GM18868 (cell line): Measurements from ENCODE around the gene TRAPPC6A.

Source experiments
- ATAC-seq: cut with Tn5 transposase; IDR thresholded peaks from one replicate; pipeline ENCODE4 v1.9.1; 2021; ENCODE audit warnings: mild to moderate bottlenecking, moderate library complexity; ENCODE audit not compliant: unreplicated experiment

The TRAPPC6A gene

DNA sequence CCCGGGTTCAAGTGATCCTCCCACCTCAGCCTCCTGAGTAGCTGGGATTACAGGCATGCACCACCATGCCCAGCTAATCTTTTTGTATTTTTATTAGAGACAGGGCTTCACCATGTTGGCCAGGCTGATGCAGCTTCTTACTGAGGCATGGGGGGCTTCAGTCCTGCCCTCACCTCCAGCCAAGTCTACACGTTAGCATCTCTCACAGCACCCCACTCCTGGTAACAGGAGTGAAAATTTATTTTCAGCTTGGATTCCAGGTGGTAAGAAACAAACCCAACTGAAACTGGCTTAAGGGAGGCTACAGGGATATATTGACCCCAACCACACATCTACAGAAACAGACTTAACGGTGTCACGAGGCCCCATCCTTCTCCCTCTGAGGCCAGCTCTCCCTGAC is 27.9 kb downstream of the TRAPPC6A start:
- ATAC-seq = no peak

DNA sequence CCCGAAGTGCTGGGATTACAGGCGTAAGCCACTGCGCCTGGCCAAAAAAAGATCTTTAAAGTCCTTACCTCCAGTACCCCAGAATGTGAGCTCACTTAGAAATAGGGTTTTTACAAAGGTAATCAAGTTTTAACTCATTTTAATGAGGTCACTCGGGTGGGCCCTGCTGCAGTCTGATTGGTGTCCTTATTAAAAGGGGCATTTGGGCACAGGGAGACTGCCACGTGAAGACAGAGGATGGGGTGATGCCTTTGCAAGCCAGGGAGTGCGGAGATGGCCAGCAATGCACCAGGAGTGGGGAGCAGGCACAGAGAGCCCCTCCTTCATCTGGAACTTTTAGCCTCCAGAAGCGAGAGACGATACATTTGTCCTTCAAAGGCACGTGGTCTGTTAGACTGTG is 28.9 kb downstream of the TRAPPC6A start:
- ATAC-seq = no peak

DNA sequence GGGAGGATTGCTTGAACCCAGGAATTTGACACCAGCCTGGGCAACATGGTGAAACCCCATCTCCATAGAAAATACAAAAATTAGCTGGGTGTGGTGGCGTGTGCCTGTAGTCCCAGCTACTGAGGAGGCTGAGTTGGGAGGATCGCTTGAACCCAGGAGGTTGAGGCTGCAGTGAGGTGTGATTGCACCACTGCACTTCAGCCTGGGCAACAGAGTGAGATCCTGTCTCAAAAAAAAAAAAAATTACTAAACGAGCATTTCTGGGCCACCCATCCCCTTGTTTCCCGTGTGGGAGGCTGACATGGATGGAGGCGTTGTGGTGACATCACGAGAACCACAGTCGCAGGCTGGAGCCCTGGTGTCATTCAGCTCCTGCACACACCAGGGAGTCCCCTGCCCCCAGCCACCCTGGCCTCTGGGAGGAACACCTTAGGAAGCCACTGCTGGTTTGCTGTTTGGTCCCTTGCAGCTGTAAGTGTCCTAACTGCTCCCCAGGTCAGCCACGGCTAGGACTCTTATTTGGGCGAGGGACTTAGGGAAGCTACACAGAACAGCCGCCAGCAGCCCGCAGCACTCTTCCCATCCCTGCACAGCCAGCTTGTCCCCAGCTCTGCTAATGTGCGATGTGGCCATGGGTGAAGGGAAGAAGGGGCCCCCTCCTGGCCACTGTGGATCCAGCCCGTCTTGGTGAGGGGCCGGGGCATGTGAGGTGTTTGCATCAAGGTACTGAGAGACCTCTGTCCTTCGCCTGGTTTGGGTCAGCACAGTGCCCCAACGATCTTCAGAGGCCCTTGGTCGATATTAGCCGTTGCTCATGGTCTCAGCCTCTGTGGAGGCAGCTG is 30.0 kb downstream of the TRAPPC6A start:
- ATAC-seq = no peak

DNA sequence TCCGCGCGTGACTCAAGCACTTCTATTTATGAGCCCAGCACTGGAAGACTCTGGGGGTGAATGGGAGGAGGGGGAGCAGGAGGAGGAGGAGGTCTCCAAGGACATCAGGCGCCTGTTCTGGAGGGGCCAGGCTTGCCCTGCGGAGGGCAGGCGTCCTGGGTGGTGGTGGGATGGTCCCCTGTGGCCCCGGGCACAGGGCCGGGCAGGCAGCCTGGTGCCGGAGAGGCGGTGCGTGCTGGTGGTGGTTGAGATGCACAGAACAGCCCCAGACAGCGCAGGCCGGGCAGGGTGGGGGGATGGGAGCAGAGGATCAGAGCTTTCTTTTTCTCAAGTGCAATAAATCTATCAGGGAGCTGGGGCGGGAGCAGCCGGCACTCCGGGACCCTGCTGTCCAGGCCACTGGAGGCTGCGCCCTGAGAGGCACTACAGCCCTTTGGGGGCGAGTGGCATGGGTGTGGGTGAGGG is 31.3 kb downstream of the TRAPPC6A start:
- no peak for ATAC-seq

DNA sequence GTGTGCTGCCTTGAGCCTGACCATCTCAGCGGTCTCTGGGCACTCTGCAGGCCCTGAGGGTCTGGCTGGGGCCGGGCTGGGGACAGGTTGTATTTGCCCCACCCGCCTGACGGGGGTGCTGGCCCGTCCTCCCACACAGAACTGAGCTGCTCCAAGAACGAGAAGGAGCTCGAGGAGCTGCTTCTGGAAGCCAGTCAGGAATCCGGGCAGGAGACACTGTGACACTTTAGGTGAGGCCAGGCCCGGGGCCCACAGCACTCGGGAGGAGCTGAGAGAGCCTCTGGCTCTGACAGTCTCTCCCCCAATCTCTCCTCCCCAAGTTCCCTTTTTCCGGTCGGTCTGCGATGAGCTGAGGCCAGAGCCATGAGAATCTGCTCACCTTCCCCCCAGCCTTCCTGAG is 31.8 kb downstream of the TRAPPC6A start:
- ATAC-seq = no peak

DNA sequence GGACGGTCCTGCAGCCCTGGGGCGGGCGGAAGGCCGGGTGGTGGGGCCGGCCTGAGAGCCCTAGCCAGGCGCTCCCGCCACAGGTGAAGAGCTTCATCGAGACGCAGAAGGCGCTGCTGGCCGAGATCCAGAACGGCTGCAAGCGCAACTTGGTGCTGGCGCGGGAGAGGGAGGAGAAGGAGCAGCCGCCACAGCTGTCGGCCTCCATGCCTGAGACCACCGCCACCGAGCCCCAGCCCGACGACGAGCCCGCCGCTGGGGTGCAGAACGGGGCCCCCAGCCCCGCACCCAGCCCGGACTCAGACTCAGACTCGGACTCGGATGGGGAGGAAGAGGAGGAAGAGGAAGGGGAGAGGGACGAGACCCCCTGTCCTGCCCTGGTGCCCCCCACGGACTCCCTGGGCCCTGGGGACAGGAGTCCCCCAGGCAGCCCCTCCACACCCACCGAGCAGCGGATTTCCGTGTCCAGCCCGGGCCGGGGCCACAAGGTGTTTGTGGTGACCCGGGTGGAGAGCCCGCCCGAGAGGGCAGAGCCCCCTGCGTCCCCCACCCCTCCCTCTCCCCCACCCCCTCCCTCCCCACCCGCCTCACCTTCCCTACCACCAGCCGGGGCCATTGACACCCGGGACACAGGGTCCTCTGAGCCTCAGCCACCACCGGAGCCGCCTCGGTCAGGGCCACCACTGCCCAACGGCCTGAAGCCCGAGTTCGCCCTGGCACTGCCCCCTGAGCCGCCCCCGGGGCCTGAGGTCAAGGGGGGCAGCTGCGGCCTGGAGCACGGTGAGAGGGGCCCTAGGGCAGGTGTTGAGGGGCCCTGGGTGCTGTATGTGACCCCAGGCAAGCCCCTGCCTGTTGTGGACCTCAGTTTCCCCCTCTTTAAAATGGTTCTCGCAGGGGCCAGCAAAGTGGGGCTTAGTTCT is 32.5 kb downstream of the TRAPPC6A start:
- no peak for ATAC-seq

DNA sequence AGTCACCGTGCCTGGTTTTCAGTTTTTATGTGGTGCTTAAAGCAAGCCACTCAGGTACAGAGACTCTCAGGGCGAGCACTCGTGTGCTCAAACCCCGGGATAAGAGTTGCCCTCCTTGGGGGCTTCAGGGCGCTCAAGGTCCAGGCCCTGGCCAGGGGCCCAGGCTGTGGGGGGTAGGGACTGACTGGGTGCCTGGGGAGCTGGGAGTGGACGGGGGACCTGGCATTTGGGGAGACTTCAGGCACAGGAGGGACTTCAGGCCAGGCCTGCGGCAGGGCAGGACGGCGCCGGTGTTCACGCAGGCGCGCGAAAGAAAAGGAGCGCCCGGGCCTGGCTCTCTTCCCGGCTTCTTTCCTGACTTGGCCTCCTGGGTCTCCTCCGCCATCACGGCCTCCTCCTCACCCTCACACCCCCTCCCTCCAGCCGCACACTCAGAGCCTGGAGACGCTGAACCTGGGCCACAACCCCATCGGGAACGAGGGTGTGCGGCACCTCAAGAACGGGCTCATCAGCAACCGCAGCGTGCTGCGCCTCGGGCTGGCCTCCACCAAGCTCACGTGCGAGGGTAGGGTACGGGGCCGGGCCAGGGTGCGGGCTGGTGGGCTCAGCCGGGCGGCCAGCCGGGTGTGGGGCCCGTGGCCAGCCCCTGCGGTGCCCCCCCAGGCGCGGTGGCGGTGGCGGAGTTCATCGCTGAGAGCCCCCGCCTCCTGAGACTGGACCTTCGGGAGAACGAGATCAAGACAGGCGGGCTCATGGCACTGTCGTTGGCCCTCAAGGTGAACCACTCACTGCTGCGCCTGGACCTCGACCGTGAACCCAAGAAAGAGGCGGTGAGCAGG is 33.4 kb downstream of the TRAPPC6A start:
- no peak for ATAC-seq

DNA sequence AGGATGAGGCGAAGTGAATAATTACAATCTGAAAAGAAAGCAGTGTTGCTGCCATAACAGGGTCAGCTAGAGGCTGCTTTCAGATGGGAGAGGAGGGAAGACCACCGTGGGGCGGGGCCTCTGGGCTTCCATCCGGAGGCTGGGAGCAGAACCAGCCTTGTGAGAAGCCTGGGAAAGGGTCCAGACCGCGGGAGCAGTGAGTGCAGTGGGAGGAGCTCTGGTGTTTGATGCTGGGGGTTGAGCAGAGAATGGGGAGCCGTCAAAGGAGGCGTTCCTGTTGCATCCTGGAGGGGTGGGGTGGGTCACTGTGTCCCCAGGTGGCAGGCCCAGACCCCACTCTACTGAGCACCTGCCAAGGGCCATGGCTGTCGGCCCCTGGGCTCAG is 35.3 kb downstream of the TRAPPC6A start:
- ATAC-seq = no peak

DNA sequence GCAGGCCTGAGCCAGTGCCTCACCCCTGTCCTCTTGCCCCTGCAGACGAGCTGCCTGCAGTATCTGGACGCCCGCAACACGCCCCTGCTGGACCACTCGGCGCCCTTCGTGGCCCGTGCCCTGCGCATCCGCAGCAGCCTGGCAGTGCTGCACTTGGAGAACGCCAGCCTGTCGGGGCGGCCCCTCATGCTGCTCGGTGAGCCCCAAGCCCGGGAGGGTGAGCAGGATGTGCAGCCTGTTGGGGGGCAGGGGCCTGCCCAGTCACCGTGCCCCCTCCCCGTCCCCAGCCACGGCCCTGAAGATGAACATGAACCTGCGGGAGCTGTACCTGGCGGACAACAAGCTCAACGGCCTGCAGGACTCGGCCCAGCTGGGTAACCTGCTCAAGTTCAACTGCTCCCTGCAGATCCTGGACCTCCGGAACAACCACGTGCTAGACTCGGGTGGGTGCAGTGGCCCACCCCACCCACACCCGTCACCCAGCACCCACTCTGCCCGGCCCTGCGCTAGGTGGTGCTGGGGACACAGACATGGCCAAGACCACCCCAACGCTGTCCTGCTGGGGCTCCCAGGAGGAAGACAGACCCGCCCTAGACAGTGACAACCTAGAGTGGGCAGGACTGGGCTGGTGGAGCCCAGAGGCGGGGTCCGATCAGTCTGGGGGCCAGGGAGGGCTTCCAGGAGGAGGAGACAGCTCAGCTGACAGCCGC is 35.9 kb downstream of the TRAPPC6A start:
- no peak for ATAC-seq

DNA sequence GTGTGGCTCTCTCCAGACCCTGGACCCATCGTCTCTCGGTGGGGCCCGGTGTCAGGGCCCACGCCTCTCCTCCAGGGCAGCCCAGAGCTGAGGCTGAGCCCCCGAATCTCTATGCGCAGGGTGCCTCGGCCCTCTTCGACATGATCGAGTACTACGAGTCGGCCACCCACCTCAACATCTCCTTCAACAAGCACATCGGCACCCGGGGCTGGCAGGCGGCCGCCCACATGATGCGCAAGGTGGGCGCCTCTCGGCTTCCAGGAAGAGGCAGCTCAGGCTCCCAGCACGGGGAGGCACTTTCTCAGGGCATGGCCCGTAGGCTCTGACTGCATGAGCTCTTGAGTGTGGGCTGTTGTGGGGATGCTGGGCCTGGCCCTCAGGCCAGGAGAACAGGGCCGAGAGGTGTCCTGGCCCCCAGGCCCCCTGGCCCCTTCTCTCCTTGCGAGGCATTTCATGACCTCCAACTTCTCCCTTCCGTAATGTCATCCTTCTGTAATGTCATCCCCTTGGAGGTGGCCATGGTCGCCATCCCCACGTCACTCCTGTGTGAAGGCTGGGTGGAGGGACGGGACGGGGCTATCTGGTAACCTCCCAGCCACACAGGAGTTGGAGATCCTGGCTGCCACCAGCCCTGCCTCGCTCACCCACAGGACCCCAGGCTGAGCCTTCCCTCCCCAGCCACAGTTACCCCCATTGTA is 36.7 kb downstream of the TRAPPC6A start:
- no peak for ATAC-seq

DNA sequence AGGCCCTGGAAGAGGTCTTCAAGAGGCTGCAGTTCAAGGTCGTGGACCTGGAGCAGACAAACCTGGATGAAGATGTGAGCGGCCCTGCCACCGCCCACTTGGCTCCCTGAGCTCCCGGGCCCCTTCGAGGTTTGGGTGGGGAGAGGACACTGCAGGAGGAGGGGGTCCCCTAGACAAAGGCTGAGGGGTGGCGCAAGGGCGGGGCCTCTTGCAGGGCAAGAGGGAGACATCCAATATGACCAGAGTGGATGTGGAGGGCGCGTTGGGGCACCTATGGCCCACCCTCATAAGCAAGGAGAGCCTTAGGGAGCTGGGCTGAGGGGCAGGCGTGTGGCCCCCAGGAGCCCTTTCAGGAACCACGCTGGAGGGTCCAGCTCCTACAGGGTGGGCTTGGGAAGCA is 37.5 kb downstream of the TRAPPC6A start:
- ATAC-seq = no peak

DNA sequence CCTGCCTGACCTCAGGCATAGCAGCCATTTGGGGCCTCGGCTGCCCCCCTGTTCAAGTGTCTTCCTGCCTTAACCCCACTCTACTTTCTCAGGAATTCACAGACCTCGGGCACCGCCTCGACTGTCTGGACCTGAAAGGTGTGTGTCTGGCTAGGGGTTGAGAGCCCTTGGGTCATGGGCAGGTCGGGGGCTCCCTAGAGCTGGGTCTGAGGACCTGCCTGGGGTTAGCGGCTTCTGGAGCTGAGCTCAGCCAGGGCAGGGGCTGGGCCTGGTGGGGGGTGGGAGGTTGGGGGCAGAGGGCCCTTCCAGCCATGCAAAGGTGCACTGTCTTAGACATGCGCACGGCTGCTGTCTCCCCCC is 37.9 kb downstream of the TRAPPC6A start:
- no peak for ATAC-seq

DNA sequence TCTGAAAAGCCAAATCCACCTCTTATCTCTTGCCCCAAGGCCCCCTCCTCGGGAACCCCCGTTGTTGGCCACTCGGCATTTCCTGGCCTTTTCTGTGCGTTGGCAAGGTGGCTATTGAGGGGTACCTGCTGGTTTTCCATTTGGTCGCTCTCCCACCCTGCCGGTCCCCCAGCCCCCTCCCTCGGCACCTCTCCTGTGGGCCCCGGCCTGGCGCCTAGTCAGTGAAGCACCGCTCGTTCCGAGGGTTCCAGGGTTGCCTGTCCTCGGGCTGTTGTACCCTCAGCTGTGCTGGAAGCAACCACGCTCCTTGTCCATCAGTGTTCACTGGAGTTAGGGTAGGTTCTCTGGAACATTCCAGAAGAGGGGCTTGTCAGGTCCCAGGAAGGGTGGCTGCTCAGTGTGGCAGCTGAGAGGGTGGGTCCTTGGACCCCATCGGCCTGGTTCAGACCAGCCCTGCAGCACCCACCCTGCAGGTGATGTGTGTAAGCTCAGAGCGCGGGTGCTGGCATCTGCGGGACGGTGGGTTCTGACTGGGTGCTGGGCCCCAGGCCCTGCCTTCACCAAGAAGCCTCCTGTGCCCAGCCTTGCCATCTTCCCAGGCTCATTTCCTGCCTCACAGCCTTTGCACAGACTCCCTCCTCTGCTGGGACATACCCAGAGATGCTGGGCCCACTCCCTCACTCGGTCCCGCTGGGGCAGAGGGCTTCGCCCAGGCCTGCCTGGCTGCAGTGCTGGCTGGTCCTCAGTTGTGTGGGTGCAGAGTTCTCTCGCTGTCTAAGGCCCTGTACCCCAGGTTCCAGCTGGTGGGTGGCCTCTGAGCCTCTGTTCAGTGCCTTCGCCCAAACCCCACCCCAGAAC is 38.5 kb downstream of the TRAPPC6A start:
- no peak for ATAC-seq

DNA sequence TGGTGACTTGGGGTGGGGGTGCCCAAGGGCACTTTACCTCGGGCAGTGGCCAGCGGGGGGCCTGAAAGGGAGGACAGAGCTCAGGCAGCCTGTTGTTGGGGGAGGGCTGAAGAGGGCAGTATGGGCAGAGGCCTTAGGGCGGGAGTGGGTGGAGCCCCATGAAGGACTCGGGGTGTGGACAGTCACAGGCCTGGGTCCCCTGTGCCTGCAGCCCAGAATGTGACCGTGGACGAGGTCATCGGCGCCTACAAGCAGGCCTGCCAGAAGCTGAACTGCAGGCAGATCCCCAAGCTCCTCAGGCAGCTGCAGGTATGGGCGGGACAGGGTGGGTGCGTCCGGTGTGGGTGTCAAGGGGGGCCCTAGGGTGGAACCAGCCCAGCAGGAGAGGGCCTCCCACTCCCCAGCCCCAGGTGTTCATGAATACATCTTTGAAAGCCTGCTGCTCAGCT is 39.7 kb downstream of the TRAPPC6A start:
- no peak for ATAC-seq

DNA sequence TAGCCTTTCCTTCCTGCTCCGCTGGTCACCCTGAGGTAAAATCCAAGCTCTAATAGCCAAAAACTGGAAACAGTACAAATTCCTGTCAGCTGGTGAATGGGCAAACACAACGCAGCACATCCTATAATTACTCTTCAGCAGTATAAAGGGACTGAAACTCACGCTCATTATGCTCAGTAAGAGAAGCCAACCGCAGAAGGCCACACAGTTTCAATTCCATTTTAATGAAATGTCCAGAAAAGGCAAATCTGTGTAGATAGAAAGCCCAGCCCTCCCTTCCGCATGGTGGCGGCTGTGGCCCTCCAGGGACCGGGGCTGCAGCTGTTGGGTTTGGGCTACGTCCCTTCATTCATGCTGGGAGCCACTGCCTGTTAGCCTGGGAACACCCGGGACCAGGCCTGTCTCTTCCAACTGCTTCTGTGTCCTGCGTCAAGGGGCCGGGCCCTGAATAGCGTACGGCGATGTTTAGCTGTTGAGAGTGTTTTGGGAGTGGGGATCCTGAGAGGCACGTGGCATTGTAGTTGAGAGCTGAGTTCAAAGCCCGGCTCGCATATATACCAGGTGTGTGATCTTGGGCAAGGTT is 40.8 kb downstream of the TRAPPC6A start:
- peak; percentile 76 for ATAC-seq

DNA sequence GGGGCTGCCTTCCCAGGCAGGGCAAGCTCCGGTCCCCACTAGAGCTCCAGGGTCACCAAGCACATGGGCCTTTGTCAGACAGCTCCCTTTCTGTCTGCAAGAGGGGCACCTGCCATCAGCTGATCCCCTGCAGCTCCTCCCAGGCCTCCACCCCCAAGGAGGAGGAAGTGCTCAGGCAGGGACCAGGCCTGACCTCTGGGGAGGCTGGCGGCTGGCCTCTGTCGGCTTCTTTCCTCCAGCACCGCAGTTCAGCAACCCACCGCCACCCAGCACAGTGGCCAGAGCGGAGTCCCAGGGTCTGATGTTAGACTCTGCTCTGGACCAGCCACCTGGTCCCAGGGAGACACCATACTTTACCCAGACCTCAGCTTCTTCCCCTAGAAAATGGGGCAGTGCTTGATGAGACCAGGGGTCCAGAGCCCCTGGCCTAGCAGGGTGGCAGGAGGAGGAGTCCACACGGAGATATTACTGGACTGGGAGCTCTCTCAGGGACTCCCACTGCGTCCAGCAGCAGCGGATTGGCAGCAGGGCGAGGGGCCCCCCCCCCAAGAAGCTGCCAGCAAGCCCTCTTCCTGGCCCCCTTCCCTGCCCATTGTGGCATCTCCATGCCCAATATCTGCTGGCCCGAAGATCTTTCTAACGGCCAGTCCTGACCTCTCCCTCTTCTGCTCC is 41.4 kb downstream of the TRAPPC6A start:
- peak; percentile 5 for ATAC-seq

DNA sequence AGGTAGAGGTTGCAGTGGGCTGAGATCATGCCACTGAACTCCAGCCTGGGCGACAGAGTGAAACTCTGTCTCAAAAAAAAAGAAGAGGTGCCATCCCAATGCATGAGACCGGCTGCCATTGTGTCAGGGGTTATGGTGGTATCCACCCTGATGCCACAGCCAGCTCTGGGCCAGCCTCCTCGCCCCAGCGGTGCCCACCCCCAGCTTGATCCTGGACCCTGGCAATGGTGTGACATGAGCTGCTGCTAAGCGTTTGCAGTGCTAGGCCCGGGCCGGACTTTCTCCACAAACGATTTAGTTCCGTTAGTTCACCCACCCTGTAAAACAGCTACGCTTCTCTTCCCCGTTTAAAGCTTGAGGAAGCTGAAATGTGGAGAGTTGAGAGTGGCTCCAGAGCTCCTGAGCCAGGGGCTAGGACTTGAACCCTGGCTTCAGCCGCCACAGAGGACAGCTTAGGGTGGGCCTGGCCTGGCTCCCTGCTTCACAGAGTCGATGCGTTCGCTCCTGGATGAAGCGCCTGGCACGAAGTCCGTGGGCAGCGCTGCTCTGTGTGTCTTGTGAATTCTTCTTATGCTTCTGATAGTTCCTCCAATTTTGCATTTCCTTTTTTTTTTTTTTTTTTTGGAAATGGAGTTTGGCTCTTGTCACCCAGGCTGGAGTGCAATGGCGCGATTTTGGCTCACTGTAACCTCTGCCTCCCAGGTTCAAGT is 42.7 kb downstream of the TRAPPC6A start:
- no peak for ATAC-seq
